HG03460 (cell line): ENCODE measurements around the gene PRTN3.

Source experiments
- ATAC-seq: cut with Tn5 transposase; IDR thresholded peaks from one replicate; pipeline ENCODE4 v1.9.1; 2021; ENCODE audit not compliant: unreplicated experiment

PRTN3 gene, protein sequence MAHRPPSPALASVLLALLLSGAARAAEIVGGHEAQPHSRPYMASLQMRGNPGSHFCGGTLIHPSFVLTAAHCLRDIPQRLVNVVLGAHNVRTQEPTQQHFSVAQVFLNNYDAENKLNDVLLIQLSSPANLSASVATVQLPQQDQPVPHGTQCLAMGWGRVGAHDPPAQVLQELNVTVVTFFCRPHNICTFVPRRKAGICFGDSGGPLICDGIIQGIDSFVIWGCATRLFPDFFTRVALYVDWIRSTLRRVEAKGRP

DNA sequence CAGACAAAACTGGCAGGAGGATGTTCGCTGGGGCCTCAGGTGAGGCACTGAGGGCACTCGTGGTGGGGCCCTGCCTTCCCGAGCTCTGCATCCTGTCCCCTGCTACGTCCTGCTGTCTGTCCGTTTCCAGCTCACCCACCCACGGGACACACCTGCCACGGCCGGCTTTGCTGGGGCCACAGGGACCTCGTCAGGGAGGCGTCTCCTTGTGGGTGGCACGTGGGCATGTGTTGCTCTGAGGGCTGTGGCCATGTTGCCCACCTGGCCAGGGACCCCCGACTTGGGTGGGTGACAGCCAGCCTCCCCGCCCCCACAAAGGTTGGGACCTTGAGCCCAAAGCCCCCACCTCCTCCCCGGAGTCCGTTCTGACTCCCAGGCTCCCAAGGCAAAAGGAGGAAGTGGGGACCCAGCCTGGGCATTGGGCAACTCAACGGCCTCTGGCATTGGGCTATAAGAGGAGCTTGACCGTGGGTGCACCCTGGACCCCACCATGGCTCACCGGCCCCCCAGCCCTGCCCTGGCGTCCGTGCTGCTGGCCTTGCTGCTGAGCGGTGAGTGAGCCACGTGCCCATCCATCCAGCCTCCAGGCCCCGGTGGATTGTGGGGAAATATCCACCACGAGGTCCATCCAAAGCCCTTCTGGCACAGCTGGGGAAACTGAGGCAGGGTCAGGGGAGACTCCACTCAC, at the start of gene PRTN3:
TSS of gene PRTN3 (plus strand) at position 481 of the 688 bp plus-strand sequence. CDS start at position 491, 10 bp downstream.
- ATAC-seq, result no peak

DNA sequence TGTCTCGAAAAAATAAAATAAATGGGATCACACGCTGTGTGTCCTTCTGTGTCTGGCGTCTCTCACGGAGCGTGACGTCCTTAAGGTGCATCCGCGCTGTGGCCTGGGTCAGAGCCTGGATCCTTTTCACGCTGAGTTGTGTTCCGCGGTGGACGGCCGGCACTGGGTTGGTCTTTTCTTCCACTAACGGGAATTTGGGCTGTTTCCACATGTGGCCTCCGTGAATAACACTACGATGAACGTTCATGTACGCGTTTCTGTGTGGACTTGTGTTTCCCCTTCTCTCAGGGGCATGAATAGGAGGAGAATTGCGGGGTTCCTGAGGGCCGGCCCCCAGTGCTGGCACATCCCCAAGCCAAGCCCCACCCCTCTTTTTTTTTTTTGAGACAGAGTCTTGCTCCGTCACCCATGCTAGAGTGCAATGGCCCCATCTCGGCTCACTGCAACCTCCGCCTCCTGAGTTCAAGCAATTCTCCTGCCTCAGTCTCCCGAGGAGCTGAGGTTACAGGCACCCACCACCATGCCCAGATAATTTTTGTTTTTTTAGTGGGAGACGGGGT, 49.7 kb upstream of the PRTN3 start:
- ATAC-seq, result no peak

GRCh38 chr19:791567-792305, 49.1 kb upstream of the PRTN3 start:
- no peak for ATAC-seq

- no peak for ATAC-seq
Measured at GRCh38 chr19:792306-792885, 48.4 kb upstream of the PRTN3 start.

GRCh38 chr19:793806-794205, 47.0 kb upstream of the PRTN3 start:
- no peak for ATAC-seq

DNA sequence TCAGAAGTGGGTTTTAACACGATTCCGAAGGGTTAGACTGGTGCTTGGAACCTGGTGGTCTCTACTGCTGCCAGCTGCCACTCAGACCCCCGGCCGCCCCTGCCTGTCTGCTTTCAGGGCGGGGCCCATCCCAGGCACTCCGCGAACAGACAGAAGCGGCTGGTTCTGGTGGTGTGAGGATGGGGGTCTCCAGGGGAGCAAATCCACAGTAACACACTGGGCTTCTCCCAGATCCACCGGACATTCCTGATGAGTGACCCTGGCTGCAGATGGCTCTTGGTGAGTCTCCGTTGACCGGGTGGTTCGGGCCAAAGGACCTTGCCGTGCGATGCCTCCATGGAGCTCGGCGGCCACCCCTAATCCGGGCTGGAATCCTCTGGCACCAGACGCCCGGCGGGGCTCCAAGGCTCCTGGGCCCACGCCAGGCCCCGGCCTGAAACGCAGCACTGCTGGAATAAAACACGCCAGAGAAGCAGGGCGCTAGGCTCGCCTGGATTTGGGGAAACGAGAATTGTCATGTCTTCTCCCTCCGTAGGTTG, 45.7 kb upstream of the PRTN3 start:
- no peak for ATAC-seq

GRCh38 chr19:795691-796581, 44.9 kb upstream of the PRTN3 start:
- no peak for ATAC-seq

- peak; percentile 66 for ATAC-seq
Measured at GRCh38 chr19:796692-797527, 43.9 kb upstream of the PRTN3 start, which contains the start of gene PTBP1. TSS of gene PTBP1 (plus strand) at chr19:797452. CDS start at chr19:797498, 46 bp downstream.

DNA sequence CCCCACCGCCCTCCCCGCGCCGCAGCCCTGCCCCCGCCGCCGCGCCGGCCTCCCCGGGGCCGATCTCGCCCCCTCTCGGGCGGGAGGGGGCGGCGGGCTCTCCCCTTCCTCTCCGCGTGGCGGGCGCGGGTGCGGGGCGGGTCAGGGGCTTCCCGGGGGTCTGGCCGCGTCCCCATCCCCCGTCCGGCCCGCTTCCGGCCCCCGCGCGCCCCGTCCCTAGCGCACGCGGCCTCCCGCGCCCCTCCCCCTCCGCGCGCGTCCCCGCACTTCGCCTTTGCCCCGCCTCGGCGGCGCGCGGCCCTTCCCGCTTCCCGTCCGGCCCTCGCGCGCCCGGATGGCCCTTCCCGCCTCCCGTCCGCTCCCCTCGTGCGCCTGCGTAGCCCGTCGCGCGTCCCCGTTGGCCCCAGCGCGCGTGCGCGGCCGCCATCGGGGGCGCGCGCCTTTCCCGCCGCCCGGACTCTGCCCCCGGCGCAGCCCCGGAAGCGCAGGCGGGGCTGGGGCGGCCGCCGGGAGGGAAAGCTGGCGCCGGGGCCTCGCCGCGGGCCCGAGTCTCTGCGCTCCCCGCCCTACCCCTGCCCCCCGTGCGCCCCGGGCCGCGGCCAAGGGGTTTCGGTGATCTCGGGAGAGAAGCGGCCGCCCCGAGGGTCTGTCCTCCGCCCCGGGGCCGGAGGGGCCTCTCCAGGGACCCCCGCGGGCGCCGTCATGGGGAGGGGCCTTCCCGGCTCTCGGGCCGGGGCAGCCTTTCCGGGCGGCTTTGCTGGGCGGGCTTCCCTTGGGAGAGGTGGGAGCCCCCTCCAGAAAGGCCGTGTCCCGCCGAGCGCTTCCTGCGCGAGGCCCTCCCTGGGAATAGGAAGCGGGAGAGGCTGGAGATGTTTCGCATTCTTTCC, 43.0 kb upstream of the PRTN3 start:
- ATAC-seq, result peak; percentile 39

DNA sequence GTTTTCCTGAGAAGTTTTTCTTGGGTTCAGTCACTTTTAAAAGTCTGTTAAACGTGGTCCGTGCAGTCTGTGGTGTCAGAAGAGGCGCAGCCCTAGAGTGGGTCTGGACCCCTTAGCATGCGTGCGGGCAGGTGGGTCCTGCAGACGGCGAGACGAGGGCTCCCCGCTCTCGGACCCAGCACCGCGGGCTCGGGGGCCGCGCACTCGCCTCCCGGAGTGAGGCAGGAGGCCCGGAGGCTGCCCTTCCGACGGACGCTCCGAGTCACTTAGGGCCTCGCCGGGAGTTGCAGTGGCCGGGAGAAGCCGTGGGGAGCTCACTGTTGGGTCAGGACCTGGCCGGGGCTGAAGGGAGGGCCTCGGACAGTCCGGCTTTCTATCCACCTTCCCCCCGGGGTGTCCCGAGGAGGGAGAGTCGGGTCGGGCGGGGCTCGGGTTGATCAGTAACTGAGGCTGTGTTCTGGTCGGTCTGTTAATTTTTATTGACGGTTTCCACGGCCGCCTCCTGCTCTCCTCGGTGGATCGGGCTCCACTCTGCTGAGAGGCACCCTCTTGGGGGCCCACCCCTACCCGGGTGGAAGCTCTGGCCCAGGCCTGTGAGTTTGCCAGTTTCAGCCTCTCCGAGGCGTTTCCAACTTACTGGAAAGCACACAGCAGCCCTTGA, 42.3 kb upstream of the PRTN3 start:
- no peak for ATAC-seq

DNA sequence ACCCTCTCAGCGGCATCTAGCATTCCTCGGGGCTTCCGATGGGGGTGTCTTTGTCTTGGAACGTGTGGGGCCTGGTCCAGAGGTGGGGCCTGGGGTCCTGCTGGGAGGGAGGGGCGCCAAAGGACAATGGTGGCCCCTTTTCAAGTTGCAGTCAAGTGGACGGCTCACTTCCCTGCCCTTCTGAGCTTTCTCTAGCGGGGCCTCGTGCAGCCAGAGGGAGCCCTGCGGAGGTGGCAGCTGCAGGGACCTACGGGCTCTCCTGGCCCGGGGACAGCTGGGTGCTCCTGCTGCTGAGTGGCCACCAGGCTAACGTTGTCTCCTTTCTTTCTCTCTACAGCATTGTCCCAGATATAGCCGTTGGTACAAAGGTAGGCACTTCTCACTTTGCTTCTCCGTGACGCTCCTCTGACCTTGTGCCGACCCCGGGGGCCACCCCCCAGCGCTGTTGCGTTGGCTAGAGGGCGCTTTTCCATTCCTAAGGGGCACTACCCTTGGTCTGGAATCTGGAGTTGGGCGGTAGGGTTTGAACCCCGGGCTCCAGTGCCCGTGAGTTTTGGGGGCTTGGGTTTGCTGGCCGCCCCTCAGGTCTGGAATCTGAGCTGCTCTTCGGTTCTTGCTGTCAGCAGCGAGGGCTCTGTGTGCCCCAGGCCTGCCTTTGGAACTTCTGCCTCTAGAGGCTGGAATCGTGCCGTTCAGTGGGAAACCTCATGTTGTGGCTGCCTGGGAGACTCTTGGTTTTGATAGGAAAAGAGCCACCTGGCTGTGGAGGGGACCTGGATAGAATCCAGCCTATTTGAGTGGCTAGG, 41.5 kb upstream of the PRTN3 start:
- ATAC-seq, result no peak

- no peak for ATAC-seq
Measured at GRCh38 chr19:800360-801029, 40.3 kb upstream of the PRTN3 start.

- no peak for ATAC-seq
Measured at GRCh38 chr19:801030-801860, 39.6 kb upstream of the PRTN3 start.

DNA sequence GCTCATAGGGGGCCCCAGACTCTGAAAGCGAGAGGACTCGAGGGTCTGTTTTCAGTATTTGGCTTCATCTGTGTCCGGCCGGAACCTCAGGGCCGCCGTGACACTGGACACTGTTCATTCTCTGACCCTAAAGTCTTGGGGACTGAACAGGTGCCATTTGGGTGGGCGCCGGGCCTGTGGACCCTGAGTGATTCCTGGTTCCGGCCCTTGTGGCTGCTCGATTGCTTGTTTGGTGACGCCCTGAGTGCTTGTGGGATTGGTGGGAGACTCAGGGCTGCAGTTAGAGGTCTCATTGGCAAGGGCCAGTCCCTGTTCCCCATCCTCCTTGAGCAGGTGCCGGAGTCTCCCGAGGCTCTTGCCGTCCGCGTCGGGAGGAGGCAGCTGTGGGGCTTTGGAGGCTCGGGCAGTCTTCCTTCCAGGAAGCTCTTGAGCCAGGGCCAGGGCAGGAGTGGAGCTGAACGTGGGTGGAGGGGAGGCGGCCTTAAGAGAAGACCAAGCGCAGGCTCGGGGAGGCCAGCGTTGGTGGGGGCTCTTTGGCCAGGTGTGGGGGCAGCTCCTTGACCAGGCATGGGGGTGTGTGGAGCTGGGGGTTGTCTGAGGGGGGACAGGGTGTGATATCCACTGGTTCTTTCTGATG, 38.8 kb upstream of the PRTN3 start:
- ATAC-seq, result no peak
